Measurements from ENCODE around the gene SEZ6L2. TPM values are rescaled to one million over a fixed set of nuclear protein-coding genes. Genes with fewer than 3 reads are reported as not detected.

Gene SEZ6L2
- total and polyA plus RNA-seq, 2 experiments from 2014 or later = 18.0 to 71.9 TPM

DNA sequence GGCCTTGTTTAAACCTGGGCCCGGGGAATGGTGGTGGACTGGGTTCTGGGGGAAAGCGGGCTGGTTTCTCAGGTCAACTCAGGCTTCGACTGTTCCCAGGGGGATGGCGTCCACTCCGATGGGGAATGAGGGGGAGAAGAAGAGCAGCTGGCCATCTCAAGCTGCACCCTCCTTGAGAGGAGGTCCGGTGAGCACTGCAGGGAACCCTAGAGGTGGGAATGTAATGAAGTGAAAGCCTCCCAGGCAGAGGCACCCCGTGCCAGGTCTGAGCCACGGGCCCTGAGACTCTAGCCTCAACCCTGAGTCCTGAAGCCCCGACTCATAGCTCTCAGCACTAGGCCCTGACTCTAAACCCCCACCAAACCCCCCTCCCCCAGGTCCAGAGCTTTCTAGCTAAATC is 35.1 kb downstream of the SEZ6L2 start:
- peaks cover 9% of the 10 kb centered on the region for H3K4me1 ChIP-seq (ENCODE audit: insufficient read depth)
- H3K27me3 Mint-ChIP-seq (ENCODE audit: insufficient read depth, low read depth, poor library complexity) = peaks cover 18% of the 10 kb centered on the region
- peaks cover 10% of the 10 kb centered on the region for H3K4me1 Mint-ChIP-seq
- no peak for ATAC-seq
- H2AFZ ChIP-seq = no peak overlapping the region; the same call in 1 of the 2 replicates
- no peaks in the 10 kb centered on the region; the same call in 1 of the 2 replicates for H4K20me1 ChIP-seq (replicated peaks; ENCODE audit: insufficient read depth)
- DNase-seq (ENCODE audit: low spot score) = no peak
- peaks cover 13% of the 10 kb centered on the region for H3K79me2 ChIP-seq (replicated peaks; ENCODE audit: insufficient read depth)
- H3K27ac ChIP-seq (ENCODE audit: low read depth) = no peak overlapping the region
- H3K9me3 Mint-ChIP-seq = no peaks in the 10 kb centered on the region
- H3K36me3 Mint-ChIP-seq (ENCODE audit: low read depth) = peaks cover 14% of the 10 kb centered on the region
- H3K36me3 ChIP-seq (ENCODE audit: insufficient read depth) = peaks cover 4% of the 10 kb centered on the region; the same call in 1 of the 2 replicates
- H3K27ac Mint-ChIP-seq = no peak overlapping the region
- H3K4me2 ChIP-seq = peak overlapping the region; percentile 67; the same call in 1 of the 2 replicates
- no peaks in the 10 kb centered on the region for H3K9me2 ChIP-seq (ENCODE audit: insufficient read depth)
- peak overlapping the region; percentile 96; the same call in 1 of the 2 replicates for H3K4me3 ChIP-seq
- H3K27me3 ChIP-seq (ENCODE audit: insufficient read depth) = no peaks in the 10 kb centered on the region
- H3K4me3 Mint-ChIP-seq = no peak overlapping the region
- no peak for TF ChIP-seq ZNF114 (CRISPR knock-in tag; IDR thresholded peaks at IDR 0.05)
- TF ChIP-seq EZH2 (IDR thresholded peaks at IDR 0.05; ENCODE audit: low read depth, unreplicated experiment) = no peak
- TF ChIP-seq STAT1 (IDR thresholded peaks at IDR 0.05; ENCODE audit: unreplicated experiment) = no peak
- TF ChIP-seq POLR2AphosphoS5 (IDR thresholded peaks at IDR 0.05; ENCODE audit: low read depth) = no peak
- TF ChIP-seq, protein P1, sequence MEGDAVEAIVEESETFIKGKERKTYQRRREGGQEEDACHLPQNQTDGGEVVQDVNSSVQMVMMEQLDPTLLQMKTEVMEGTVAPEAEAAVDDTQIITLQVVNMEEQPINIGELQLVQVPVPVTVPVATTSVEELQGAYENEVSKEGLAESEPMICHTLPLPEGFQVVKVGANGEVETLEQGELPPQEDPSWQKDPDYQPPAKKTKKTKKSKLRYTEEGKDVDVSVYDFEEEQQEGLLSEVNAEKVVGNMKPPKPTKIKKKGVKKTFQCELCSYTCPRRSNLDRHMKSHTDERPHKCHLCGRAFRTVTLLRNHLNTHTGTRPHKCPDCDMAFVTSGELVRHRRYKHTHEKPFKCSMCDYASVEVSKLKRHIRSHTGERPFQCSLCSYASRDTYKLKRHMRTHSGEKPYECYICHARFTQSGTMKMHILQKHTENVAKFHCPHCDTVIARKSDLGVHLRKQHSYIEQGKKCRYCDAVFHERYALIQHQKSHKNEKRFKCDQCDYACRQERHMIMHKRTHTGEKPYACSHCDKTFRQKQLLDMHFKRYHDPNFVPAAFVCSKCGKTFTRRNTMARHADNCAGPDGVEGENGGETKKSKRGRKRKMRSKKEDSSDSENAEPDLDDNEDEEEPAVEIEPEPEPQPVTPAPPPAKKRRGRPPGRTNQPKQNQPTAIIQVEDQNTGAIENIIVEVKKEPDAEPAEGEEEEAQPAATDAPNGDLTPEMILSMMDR (conservative IDR thresholded peaks at IDR 0.05; ENCODE audit: low read depth in 2 of 2) = no peak
- TF ChIP-seq ETS1 (IDR thresholded peaks at IDR 0.05) = no peak
- TF ChIP-seq CREB1 (CRISPR knock-in tag; IDR thresholded peaks at IDR 0.05; ENCODE audit: low read depth) = no peak
- TF ChIP-seq ZNF331 (CRISPR knock-in tag; IDR thresholded peaks at IDR 0.05; ENCODE audit: low read depth) = no peak
- no peak for TF ChIP-seq EZH2phosphoT487 (IDR thresholded peaks at IDR 0.05; ENCODE audit: unreplicated experiment)
- TF ChIP-seq NANOG (IDR thresholded peaks at IDR 0.05; ENCODE audit: borderline replicate concordance) = no peak
- no peak for TF ChIP-seq JUNB (IDR thresholded peaks at IDR 0.05; ENCODE audit: unreplicated experiment)
- TF ChIP-seq, protein P2, sequence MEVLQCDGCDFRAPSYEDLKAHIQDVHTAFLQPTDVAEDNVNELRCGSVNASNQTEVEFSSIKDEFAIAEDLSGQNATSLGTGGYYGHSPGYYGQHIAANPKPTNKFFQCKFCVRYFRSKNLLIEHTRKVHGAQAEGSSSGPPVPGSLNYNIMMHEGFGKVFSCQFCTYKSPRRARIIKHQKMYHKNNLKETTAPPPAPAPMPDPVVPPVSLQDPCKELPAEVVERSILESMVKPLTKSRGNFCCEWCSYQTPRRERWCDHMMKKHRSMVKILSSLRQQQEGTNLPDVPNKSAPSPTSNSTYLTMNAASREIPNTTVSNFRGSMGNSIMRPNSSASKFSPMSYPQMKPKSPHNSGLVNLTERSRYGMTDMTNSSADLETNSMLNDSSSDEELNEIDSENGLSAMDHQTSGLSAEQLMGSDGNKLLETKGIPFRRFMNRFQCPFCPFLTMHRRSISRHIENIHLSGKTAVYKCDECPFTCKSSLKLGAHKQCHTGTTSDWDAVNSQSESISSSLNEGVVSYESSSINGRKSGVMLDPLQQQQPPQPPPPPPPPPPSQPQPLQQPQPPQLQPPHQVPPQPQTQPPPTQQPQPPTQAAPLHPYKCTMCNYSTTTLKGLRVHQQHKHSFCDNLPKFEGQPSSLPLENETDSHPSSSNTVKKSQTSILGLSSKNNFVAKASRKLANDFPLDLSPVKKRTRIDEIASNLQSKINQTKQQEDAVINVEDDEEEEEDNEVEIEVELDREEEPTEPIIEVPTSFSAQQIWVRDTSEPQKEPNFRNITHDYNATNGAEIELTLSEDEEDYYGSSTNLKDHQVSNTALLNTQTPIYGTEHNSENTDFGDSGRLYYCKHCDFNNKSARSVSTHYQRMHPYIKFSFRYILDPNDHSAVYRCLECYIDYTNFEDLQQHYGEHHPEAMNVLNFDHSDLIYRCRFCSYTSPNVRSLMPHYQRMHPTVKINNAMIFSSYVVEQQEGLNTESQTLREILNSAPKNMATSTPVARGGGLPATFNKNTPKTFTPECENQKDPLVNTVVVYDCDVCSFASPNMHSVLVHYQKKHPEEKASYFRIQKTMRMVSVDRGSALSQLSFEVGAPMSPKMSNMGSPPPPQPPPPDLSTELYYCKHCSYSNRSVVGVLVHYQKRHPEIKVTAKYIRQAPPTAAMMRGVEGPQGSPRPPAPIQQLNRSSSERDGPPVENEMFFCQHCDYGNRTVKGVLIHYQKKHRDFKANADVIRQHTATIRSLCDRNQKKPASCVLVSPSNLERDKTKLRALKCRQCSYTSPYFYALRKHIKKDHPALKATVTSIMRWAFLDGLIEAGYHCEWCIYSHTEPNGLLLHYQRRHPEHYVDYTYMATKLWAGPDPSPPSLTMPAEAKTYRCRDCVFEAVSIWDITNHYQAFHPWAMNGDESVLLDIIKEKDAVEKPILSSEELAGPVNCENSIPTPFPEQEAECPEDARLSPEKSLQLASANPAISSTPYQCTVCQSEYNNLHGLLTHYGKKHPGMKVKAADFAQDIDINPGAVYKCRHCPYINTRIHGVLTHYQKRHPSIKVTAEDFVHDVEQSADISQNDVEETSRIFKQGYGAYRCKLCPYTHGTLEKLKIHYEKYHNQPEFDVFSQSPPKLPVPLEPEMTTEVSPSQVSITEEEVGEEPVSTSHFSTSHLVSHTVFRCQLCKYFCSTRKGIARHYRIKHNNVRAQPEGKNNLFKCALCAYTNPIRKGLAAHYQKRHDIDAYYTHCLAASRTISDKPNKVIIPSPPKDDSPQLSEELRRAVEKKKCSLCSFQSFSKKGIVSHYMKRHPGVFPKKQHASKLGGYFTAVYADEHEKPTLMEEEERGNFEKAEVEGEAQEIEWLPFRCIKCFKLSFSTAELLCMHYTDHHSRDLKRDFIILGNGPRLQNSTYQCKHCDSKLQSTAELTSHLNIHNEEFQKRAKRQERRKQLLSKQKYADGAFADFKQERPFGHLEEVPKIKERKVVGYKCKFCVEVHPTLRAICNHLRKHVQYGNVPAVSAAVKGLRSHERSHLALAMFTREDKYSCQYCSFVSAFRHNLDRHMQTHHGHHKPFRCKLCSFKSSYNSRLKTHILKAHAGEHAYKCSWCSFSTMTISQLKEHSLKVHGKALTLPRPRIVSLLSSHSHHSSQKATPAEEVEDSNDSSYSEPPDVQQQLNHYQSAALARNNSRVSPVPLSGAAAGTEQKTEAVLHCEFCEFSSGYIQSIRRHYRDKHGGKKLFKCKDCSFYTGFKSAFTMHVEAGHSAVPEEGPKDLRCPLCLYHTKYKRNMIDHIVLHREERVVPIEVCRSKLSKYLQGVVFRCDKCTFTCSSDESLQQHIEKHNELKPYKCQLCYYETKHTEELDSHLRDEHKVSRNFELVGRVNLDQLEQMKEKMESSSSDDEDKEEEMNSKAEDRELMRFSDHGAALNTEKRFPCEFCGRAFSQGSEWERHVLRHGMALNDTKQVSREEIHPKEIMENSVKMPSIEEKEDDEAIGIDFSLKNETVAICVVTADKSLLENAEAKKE (CRISPR knock-in tag; IDR thresholded peaks at IDR 0.05) = no peak
- TF ChIP-seq, protein P3, sequence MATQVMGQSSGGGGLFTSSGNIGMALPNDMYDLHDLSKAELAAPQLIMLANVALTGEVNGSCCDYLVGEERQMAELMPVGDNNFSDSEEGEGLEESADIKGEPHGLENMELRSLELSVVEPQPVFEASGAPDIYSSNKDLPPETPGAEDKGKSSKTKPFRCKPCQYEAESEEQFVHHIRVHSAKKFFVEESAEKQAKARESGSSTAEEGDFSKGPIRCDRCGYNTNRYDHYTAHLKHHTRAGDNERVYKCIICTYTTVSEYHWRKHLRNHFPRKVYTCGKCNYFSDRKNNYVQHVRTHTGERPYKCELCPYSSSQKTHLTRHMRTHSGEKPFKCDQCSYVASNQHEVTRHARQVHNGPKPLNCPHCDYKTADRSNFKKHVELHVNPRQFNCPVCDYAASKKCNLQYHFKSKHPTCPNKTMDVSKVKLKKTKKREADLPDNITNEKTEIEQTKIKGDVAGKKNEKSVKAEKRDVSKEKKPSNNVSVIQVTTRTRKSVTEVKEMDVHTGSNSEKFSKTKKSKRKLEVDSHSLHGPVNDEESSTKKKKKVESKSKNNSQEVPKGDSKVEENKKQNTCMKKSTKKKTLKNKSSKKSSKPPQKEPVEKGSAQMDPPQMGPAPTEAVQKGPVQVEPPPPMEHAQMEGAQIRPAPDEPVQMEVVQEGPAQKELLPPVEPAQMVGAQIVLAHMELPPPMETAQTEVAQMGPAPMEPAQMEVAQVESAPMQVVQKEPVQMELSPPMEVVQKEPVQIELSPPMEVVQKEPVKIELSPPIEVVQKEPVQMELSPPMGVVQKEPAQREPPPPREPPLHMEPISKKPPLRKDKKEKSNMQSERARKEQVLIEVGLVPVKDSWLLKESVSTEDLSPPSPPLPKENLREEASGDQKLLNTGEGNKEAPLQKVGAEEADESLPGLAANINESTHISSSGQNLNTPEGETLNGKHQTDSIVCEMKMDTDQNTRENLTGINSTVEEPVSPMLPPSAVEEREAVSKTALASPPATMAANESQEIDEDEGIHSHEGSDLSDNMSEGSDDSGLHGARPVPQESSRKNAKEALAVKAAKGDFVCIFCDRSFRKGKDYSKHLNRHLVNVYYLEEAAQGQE (IDR thresholded peaks at IDR 0.05; ENCODE audit: unreplicated experiment) = no peak
- H3F3A ChIP-seq (replicated peaks; ENCODE audit: low read depth) = 0 out of 2 replicates have a peak, but pooled peaks cover 3% of the 10 kb centered on the region

Measured in GM23338 (cell line).